K562 (cell line): Measurements from ENCODE around the gene TBC1D1. TPM values are rescaled to one million over a fixed set of nuclear protein-coding genes. Genes with fewer than 3 reads are reported as not detected.

ENCODE experiments used
- ATAC-seq: fragments of 200-7000 bp; cut with Tn5 transposase; 3 replicates; pipeline ENCODE4 v1.9.1; 2020; ENCODE audit warnings: moderate library complexity
- BruUV-seq: library from RNA; stranded (reverse); fragments of 400-500 nt; replicated peaks from 2 replicates; lab custom pipeline; 2021; lab: Mats Ljungman, UMichigan
- CTCF ChIA-PET: fragments of 300-600 bp; formaldehyde crosslinking; extraction: SDS; loops from one replicate; lab custom pipeline; 2021; ENCODE audit warnings: low intra/inter-chr PET ratio; lab: Yijun Ruan, JAX
- POLR2A ChIA-PET: fragments of 300-600, 350-650 bp; sonication (Branson Sonifier 250); formaldehyde crosslinking; extraction: SDS; loops from one replicate; lab custom pipeline; 2021; ENCODE audit warnings: antibody characterized with exemption, inconsistent platforms; lab: Yijun Ruan, JAX
- DNase-seq, 4 experiments: peaks; one replicate each; pipeline versions ENCODE4 v3.0.0 to v3.0.0-alpha.2; 2011 to 2018; ENCODE audit warnings: low spot score in 3 of 4, mixed read lengths in 3 of 4; ENCODE audit errors: extremely low read depth in 1 of 4
- FAIRE-seq: peaks from 2 replicates; lab custom pipeline; 2011; peaks lifted over from hg19 to GRCh38; lab: Jason Lieb, UNC
- H2AFZ ChIP-seq: 2 replicates; pipeline ENCODE4 v1.6.0; 2011; ENCODE audit warnings: low read depth, low read length, control low read depth, inconsistent platforms
- H3K27ac ChIP-seq: fragments of 200-600 bp; 3 replicates; pipeline ENCODE4 v1.8.0; 2011; ENCODE audit warnings: low read depth, mild to moderate bottlenecking, control low read depth, inconsistent platforms, low read length, moderate library complexity, mixed read lengths; ENCODE audit errors: extremely low read depth
- H3K27me3 ChIP-seq, 2 experiments: fragments of 300-600 bp in 1 of 2; 2 replicates in 1 of 2; 3 replicates in 1 of 2; pipeline versions ENCODE4 v1.6.0 to v1.8.0; 2011; ENCODE audit warnings: inconsistent platforms in 2 of 2, low read length in 2 of 2, mild to moderate bottlenecking in 1 of 2, mixed read lengths in 1 of 2, moderate library complexity in 1 of 2; ENCODE audit not compliant: control insufficient read depth in 2 of 2, insufficient read depth in 2 of 2
- H3K36me3 ChIP-seq: fragments of 300-600 bp; 3 replicates; pipeline ENCODE4 v1.8.0; 2011; ENCODE audit warnings: mild to moderate bottlenecking, low read length, inconsistent platforms; ENCODE audit not compliant: control insufficient read depth, insufficient read depth
- H3K4me1 ChIP-seq, 2 experiments: fragments of 200-600 bp in 1 of 2; replicated peaks in 1 of 2; 2 replicates in 1 of 2; 3 replicates in 1 of 2; pipeline versions ENCODE4 v1.5.1 to v1.8.0; 2011; ENCODE audit warnings: inconsistent platforms in 2 of 2, low read length in 2 of 2, mild to moderate bottlenecking in 1 of 2, mixed read lengths in 1 of 2, moderate library complexity in 1 of 2; ENCODE audit not compliant: control insufficient read depth in 2 of 2, insufficient read depth in 2 of 2
- H3K4me2 ChIP-seq: 2 replicates; pipeline ENCODE4 v1.6.1; 2011; ENCODE audit warnings: low read length, control low read depth, inconsistent platforms, mixed read lengths; ENCODE audit not compliant: insufficient read depth
- H3K4me3 ChIP-seq: fragments of 200-600 bp; sonication (generic), shearing (Covaris generic); 2 replicates; pipeline ENCODE4 v1.5.1; 2016; ENCODE audit warnings: control low read depth, inconsistent platforms
- H3K79me2 ChIP-seq: fragments of 200-600 bp; 3 replicates; pipeline ENCODE4 v1.8.0; 2011; ENCODE audit warnings: low read length, inconsistent platforms; ENCODE audit not compliant: control insufficient read depth, insufficient read depth
- H3K9ac ChIP-seq, 2 experiments: 2 replicates each; pipeline versions ENCODE4 v1.6.0 to v1.6.1; 2011; ENCODE audit warnings: low read depth in 2 of 2, low read length in 2 of 2, control low read depth in 1 of 2, inconsistent platforms in 1 of 2, mild to moderate bottlenecking in 1 of 2, mixed read lengths in 1 of 2; ENCODE audit not compliant: insufficient read depth in 1 of 2
- H3K9me1 ChIP-seq: one replicate; pipeline ENCODE4 v1.6.0; 2011; ENCODE audit warnings: inconsistent platforms, mild to moderate bottlenecking, low read length, moderate library complexity; ENCODE audit not compliant: control insufficient read depth, insufficient read depth
- H3K9me3 ChIP-seq: replicated peaks from 2 replicates; pipeline ENCODE4 v1.5.1; 2011; ENCODE audit warnings: low read depth, low read length, inconsistent platforms; ENCODE audit not compliant: control insufficient read depth, insufficient read depth
- H4K20me1 ChIP-seq: replicated peaks from 2 replicates; pipeline ENCODE4 v1.6.1; 2011; ENCODE audit warnings: low read length, inconsistent platforms, mixed read lengths; ENCODE audit not compliant: control insufficient read depth, insufficient read depth
- JUN ChIP-seq, 2 experiments: sonication (generic) in 1 of 2; formaldehyde crosslinking in 1 of 2; IDR thresholded peaks; 2 replicates each; pipeline versions ENCODE4 v1.6.1 to v1.8.0; 2012 to 2022; ENCODE audit warnings: borderline replicate concordance in 2 of 2, mild to moderate bottlenecking in 2 of 2, improper control_type of control experiment in 1 of 2, low read depth in 1 of 2, low read length in 1 of 2, missing genetic modification reagents in 1 of 2
- WGBS: fragments of 100-300 bp; shearing (Covaris generic); methylation state at CpG from one replicate; pipeline ENCODE4 v1.1.6; 2016; ENCODE audit warnings: low coverage, mixed read lengths; ENCODE audit not compliant: insufficient coverage; ENCODE audit errors: missing lambda C conversion rate; 5-methylcytosine and 5-hydroxymethylcytosine counted together
- in situ Hi-C: fragments of 300-500 bp; cut with MboI; formaldehyde crosslinking; loops from 4 replicates; pipeline ENCODE4 v1.15.0; 2018; ENCODE audit warnings: inconsistent platforms, mixed read lengths
- intact Hi-C: fragments of 100-400 bp; cut with micrococcal nuclease; formaldehyde crosslinking; loops from 2 replicates; pipeline ENCODE4 v1.14.2; 2022
- polyA plus RNA-seq, 8 experiments: library from polyadenylated mRNA; depleted of rRNA in 4 of 8; stranded (reverse) in 5 of 8; unstranded in 3 of 8; fragments of >200 nt; fragmentation: Nextera tagmentation in 2 of 8; fragmentation: Illumina TruSeq in 1 of 8; extraction: Ambion mirVana in 2 of 8; extraction: Trizol in 1 of 8; gene quantifications; 2 replicates each; pipeline versions ENCODE4 v1.2.1 to v1.2.3, GENCODE V29; 2011 to 2014; ENCODE audit warnings: inconsistent platforms in 1 of 8, missing spikeins in 1 of 8
- total RNA-seq, 7 experiments: library from RNA; depleted of rRNA in 6 of 7; stranded (reverse); fragments of >200 nt in 6 of 7; fragmentation: Illumina TruSeq in 2 of 7; extraction: Trizol in 2 of 7; gene quantifications; 2 replicates each; pipeline versions ENCODE4 v1.2.1 to v1.2.3, GENCODE V29; 2011 to 2021; ENCODE audit warnings: low replicate concordance in 1 of 7
- TF ChIP-seq, protein P1 (sequence below), 2 experiments: IDR thresholded peaks in 1 of 2; conservative IDR thresholded peaks in 1 of 2; 2 replicates each; pipeline ENCODE4 v1.6.1; 2016; ENCODE audit warnings: low read depth in 2 of 2, mild to moderate bottlenecking in 1 of 2, missing compliant biosample characterization in 1 of 2, missing genetic modification characterization in 1 of 2, moderate library complexity in 1 of 2

Gene TBC1D1
- total and polyA plus RNA-seq, 9 of the 15 experiments (the other 6 are each of a cell fraction or from before 2014, with no cell fraction given) = 0.59 to 14.2 (median 8.8) TPM

GRCh38 chr4:38166768-38167167 is 275.9 kb downstream of the TBC1D1 start:
- POLR2A ChIA-PET = interaction anchor here (0.9 kb wide), 1 partner anchor 9 kb away, joined by 3 read pairs; no protein-coding TSS in a partner anchor
- in situ Hi-C loops = no loop called here
- TF ChIP-seq, protein P1, sequence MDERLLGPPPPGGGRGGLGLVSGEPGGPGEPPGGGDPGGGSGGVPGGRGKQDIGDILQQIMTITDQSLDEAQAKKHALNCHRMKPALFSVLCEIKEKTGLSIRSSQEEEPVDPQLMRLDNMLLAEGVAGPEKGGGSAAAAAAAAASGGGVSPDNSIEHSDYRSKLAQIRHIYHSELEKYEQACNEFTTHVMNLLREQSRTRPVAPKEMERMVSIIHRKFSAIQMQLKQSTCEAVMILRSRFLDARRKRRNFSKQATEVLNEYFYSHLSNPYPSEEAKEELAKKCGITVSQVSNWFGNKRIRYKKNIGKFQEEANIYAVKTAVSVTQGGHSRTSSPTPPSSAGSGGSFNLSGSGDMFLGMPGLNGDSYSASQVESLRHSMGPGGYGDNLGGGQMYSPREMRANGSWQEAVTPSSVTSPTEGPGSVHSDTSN (CRISPR knock-in tag; IDR thresholded peaks at IDR 0.05; ENCODE audit: low read depth) = no peak
- TF ChIP-seq, protein P1 (tag; conservative IDR thresholded peaks at IDR 0.05; ENCODE audit: low read depth) = peak; percentile 53; the same call in 1 of the 2 replicates
- TF ChIP-seq JUN (IDR thresholded peaks at IDR 0.05; ENCODE audit: borderline replicate concordance, low read depth, low read length) = no peak
- no peak for TF ChIP-seq JUN (CRISPR knock-in tag; IDR thresholded peaks at IDR 0.05; ENCODE audit: borderline replicate concordance)
- peaks cover 5 to 7% of the 10 kb centered on the region in 2 experiments; a peak in 2 of 5 replicates for H3K27me3 ChIP-seq
- no peak overlapping the region for H3K27ac ChIP-seq
- no peaks in the 10 kb centered on the region for H3K9me1 ChIP-seq
- intact Hi-C loops = loop anchor here (10.0 kb wide), 1 partner anchor 362 kb away; no protein-coding TSS in a partner anchor
- H3K4me3 ChIP-seq = no peak overlapping the region
- no peak for ATAC-seq
- 0% methylated on average over 3 of the region's 3 CpGs for WGBS
- no peak overlapping the region for H3K9ac ChIP-seq
- DNase-seq = no peak
- H3K36me3 ChIP-seq = no peaks in the 10 kb centered on the region
- H3K4me1 ChIP-seq = no peaks in the 10 kb centered on the region; a peak in 1 of 5 replicates
- H3K79me2 ChIP-seq = no peaks in the 10 kb centered on the region
- no peaks in the 10 kb centered on the region for H4K20me1 ChIP-seq
- H3K4me2 ChIP-seq = no peak overlapping the region
- no peak for FAIRE-seq
- CTCF ChIA-PET = no interaction called here
- H2AFZ ChIP-seq = no peak overlapping the region
- peaks cover 2% of the 10 kb centered on the region; the same call in 1 of the 2 replicates for H3K9me3 ChIP-seq
- no TSS peak for BruUV-seq
